NB4 (cell line): ENCODE results near the gene CACNA2D2.

ENCODE experiments used
- CTCF ChIP-seq: IDR thresholded peaks from one replicate; pipeline ENCODE4 v1.5.1; 2012; ENCODE audit warnings: low read depth, low read length
- MAX ChIP-seq: IDR thresholded peaks from 2 replicates; pipeline ENCODE4 v1.6.1; 2011; ENCODE audit warnings: low read depth, low read length
- MYC ChIP-seq: IDR thresholded peaks from 2 replicates; pipeline ENCODE4 v1.6.1; 2011; ENCODE audit warnings: low read depth, low read length
- POLR2A ChIP-seq: IDR thresholded peaks from 2 replicates; pipeline ENCODE4 v1.6.1; 2011; ENCODE audit warnings: mild to moderate bottlenecking; ENCODE audit not compliant: insufficient read length; ENCODE audit errors: extremely low read depth

- no peak for TF ChIP-seq CTCF
- TF ChIP-seq POLR2A = no peak
- no peak for TF ChIP-seq MAX
- TF ChIP-seq MYC = no peak
Measured at GRCh38 chr3:50467919-50468318, 35.5 kb downstream of the CACNA2D2 start.
